ENCODE measurements around the gene CFAP43. TPM values are rescaled to one million over a fixed set of nuclear protein-coding genes. Genes with fewer than 3 reads are reported as not detected.

The CFAP43 gene
- total RNA-seq, 1 experiment from 2014 or later: 0.44 TPM

GRCh38 chr10:104267721-104268404, 35.7 kb upstream of the CFAP43 start:
- no peak for TF ChIP-seq EZH2 (IDR thresholded peaks at IDR 0.05; ENCODE audit: low read length, unreplicated experiment)
- Histone ChIP-seq H3K9me2 (replicated peaks; ENCODE audit: low read length) (no peaks in the 10 kb centered on the region), H2AFZ (ENCODE audit: low read length) (no peak overlapping the region), H3F3A (ENCODE audit: low read length, unreplicated experiment) (no peaks in the 10 kb centered on the region), H3K36me3 (ENCODE audit: low read depth, low read length) (peaks cover 17% of the 10 kb centered on the region), H3K9ac (ENCODE audit: low read length) (peak overlapping the region; percentile 92), H3K4me2 (ENCODE audit: low read length) (peak overlapping the region; percentile 93), H3K27ac (ENCODE audit: low read length) (no peak overlapping the region), H3K4me3 (ENCODE audit: low read length) (peak overlapping the region; percentile 100), H3K79me2 (ENCODE audit: low read length) (peaks cover 59% of the 10 kb centered on the region), H3K9me3 (ENCODE audit: low read length) (no peaks in the 10 kb centered on the region), H4K20me1 (ENCODE audit: low read length) (no peaks in the 10 kb centered on the region), H3K4me1 (ENCODE audit: insufficient read depth, low read length) (peaks cover 19% of the 10 kb centered on the region), H3K27me3 (ENCODE audit: low read length) (no peaks in the 10 kb centered on the region)
- DNase-seq: no peak
- ChIA-PET POLR2A (ENCODE audit: unreplicated experiment) (interaction anchor here (0.6 kb wide), 1 partner anchor 13 kb away, joined by 3 read pairs; no protein-coding TSS in a partner anchor), CTCF (no interaction called here)
- no peak for ATAC-seq
- intact Hi-C loops (cut with micrococcal nuclease): no loop called here
- no TSS peak for BruUV-seq (replicated peaks)

GRCh38 chr10:104264783-104265182, 32.6 kb upstream of the CFAP43 start:
- no peak for ATAC-seq
- BruUV-seq (replicated peaks): no TSS peak
- Histone ChIP-seq H3K27me3 (ENCODE audit: low read length) (no peaks in the 10 kb centered on the region), H3K4me3 (ENCODE audit: low read length) (no peak overlapping the region), H3F3A (ENCODE audit: low read length, unreplicated experiment) (peaks cover 5% of the 10 kb centered on the region), H3K4me2 (ENCODE audit: low read length) (no peak overlapping the region), H3K27ac (ENCODE audit: low read length) (no peak overlapping the region), H3K4me1 (ENCODE audit: insufficient read depth, low read length) (peaks cover 35% of the 10 kb centered on the region), H4K20me1 (ENCODE audit: low read length) (0 out of 2 replicates have a peak, but pooled peaks cover 4% of the 10 kb centered on the region), H3K79me2 (ENCODE audit: low read length) (peaks cover 85% of the 10 kb centered on the region), H3K9me3 (ENCODE audit: low read length) (no peaks in the 10 kb centered on the region), H3K9me2 (replicated peaks; ENCODE audit: low read length) (no peaks in the 10 kb centered on the region), H2AFZ (ENCODE audit: low read length) (no peak overlapping the region), H3K36me3 (ENCODE audit: low read depth, low read length) (peaks cover 32% of the 10 kb centered on the region), H3K9ac (ENCODE audit: low read length) (no peak overlapping the region)
- ChIA-PET POLR2A (ENCODE audit: unreplicated experiment) (no interaction called here), CTCF (no interaction called here)
- DNase-seq: no peak
- TF ChIP-seq EZH2phosphoT487 (IDR thresholded peaks at IDR 0.05; ENCODE audit: borderline replicate concordance, low read length): no peak
- TF ChIP-seq EZH2 (IDR thresholded peaks at IDR 0.05; ENCODE audit: low read length, unreplicated experiment): no peak
- TF ChIP-seq, protein P1, sequence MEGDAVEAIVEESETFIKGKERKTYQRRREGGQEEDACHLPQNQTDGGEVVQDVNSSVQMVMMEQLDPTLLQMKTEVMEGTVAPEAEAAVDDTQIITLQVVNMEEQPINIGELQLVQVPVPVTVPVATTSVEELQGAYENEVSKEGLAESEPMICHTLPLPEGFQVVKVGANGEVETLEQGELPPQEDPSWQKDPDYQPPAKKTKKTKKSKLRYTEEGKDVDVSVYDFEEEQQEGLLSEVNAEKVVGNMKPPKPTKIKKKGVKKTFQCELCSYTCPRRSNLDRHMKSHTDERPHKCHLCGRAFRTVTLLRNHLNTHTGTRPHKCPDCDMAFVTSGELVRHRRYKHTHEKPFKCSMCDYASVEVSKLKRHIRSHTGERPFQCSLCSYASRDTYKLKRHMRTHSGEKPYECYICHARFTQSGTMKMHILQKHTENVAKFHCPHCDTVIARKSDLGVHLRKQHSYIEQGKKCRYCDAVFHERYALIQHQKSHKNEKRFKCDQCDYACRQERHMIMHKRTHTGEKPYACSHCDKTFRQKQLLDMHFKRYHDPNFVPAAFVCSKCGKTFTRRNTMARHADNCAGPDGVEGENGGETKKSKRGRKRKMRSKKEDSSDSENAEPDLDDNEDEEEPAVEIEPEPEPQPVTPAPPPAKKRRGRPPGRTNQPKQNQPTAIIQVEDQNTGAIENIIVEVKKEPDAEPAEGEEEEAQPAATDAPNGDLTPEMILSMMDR (conservative IDR thresholded peaks at IDR 0.05; ENCODE audit: low read depth, low read length): no peak
- intact Hi-C loops (cut with micrococcal nuclease): no loop called here

DNA sequence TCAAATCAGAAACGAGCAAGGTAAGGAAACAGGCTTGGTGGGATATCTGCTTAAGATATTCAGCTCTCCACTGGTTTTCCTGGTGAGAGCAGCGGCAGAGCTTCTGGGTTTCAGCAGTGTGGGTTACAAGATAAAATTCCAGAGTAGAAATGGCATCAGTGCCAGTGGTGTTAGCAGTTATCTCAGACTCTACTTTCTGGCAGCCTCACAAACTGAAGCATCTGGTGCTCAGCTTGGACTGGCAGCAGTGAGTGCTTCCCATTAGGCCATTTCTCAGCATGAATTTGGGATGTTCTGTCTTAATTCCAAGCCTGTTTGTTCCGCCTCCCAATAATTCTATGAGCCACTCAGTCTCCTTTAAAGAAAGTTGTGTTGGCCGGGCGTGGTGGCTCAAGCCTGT, 29.9 kb upstream of the CFAP43 start:
- intact Hi-C loops (cut with micrococcal nuclease): no loop called here
- ATAC-seq: no peak

More for the DNA sequence above, 29.9 kb upstream of the CFAP43 start:
- TF ChIP-seq EZH2phosphoT487 (IDR thresholded peaks at IDR 0.05; ENCODE audit: borderline replicate concordance, low read length) (no peak), EZH2 (IDR thresholded peaks at IDR 0.05; ENCODE audit: low read length, unreplicated experiment) (no peak)
- TF ChIP-seq, protein P1 (conservative IDR thresholded peaks at IDR 0.05; ENCODE audit: low read depth, low read length): no peak
- H3K27me3 ChIP-seq (ENCODE audit: low read length): no peaks in the 10 kb centered on the region
- CTCF ChIA-PET: no interaction called here
- POLR2A ChIA-PET (ENCODE audit: unreplicated experiment): no interaction called here
- no peak overlapping the region for H3K4me2 ChIP-seq (ENCODE audit: low read length)
- H3F3A ChIP-seq (ENCODE audit: low read length, unreplicated experiment): peaks cover 5% of the 10 kb centered on the region
- no peaks in the 10 kb centered on the region for H3K9me3 ChIP-seq (ENCODE audit: low read length)
- no peak overlapping the region for H3K4me3 ChIP-seq (ENCODE audit: low read length)
- no peaks in the 10 kb centered on the region for H3K9me2 ChIP-seq (replicated peaks; ENCODE audit: low read length)
- H2AFZ ChIP-seq (ENCODE audit: low read length): no peak overlapping the region
- no peak overlapping the region for H3K9ac ChIP-seq (ENCODE audit: low read length)
- BruUV-seq (replicated peaks): no TSS peak
- H3K36me3 ChIP-seq (ENCODE audit: low read depth, low read length): peaks cover 40% of the 10 kb centered on the region
- H3K4me1 ChIP-seq (ENCODE audit: insufficient read depth, low read length): peaks cover 21% of the 10 kb centered on the region
- peaks cover 96% of the 10 kb centered on the region for H3K79me2 ChIP-seq (ENCODE audit: low read length)
- no peak for DNase-seq
- no peak overlapping the region for H3K27ac ChIP-seq (ENCODE audit: low read length)
- H4K20me1 ChIP-seq (ENCODE audit: low read length): 0 out of 2 replicates have a peak, but pooled peaks cover 4% of the 10 kb centered on the region

Measured in PC-3 (cell line).